AG08396 (cell line): ENCODE data around the gene HLCS.
"Not testable (repeated sequence)": the region's sequence is repeated elsewhere in the genome, so short reads cannot be mapped to it uniquely, and the experiment has no call there.

Experiments
- DNase-seq: peaks from one replicate; pipeline ENCODE4 v3.0.0; 2012; ENCODE audit warnings: low spot score, mixed read lengths

Gene HLCS

GRCh38 chr21:36847189-36847588 lies 119.3 kb downstream of the HLCS start:
- peak; percentile 73 for DNase-seq

DNA sequence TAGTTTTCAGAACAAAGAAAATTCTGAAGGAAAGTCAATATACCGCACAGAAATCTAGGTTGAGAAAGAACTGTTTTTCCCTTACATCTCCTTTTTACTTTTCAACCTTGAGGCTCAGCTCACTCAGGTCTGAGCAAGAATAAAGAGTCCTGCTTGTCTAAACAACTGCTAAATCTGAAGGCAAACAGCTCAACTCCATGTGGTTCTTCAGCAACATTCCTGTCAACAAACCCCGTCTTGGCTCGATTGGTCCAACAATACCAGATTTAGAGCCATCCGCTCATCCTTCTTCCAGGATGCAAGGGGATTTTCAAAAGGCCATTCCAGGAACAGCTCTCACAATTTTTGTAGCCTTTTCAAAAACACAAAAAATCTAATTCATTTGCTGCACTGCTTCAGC lies 119.8 kb downstream of the HLCS start:
- DNase-seq: no peak

DNA sequence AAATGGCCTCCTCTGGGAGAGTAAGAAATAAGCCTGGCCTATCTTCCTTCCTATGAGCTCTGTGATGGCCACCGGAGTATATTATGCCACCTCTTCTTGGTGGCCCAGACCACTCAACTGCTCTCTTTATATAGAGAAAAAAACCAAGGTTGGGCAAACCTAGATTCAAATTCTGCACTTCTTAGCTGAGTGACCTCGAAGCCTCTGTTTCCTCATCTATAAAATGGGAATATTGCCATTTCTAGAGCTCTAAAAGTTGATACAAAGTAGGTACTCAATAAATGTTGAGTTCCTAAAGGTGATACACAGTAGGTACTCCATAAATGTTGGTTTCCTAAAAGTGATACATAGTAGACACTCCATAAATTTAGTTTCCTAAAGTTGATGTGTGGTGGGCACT lies 120.7 kb downstream of the HLCS start:
- DNase-seq: no peak

- DNase-seq: no peak
Observed at GRCh38 chr21:36845070-36845469, 121.4 kb downstream of the HLCS start.

DNA sequence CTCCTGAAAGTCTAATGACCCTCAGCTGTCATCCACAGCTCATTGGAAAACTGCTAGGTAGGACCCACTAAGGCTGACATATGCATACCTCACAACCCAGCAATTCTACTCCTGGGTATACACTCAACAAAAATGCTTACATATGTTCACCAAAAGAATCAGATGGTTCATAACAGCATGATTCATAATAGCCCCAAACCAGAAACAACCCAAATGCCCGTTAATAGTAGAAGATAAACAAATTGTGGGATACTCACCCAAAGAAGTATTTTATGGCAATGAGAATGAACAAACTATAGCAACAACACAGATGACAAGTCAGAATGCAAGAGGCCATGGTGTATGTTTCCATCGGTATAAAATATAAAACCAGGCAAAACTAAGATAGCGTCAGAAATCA lies 124.6 kb downstream of the HLCS start:
- no peak for DNase-seq

DNA sequence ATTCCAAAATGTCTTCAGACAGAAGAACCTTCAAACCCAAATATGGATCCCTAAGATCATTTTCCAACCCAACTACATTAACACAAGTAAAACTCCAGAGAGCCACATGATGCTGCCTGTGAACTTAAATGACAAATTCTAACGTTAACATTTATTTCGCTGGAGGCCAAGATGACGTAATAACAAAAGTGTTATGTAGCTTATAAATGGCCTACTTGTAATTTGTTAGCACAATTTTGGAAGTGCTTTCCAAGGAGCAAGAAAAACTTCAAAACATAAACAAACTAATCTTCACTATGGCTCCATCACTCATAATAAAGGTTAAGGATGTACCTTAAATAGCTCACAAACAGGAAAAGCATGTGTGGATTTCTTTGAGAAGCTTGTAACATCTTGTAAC lies 126.7 kb downstream of the HLCS start:
- DNase-seq: no peak

GRCh38 chr21:36839123-36839522 lies 127.3 kb downstream of the HLCS start:
- DNase-seq: peak; percentile 51

DNA sequence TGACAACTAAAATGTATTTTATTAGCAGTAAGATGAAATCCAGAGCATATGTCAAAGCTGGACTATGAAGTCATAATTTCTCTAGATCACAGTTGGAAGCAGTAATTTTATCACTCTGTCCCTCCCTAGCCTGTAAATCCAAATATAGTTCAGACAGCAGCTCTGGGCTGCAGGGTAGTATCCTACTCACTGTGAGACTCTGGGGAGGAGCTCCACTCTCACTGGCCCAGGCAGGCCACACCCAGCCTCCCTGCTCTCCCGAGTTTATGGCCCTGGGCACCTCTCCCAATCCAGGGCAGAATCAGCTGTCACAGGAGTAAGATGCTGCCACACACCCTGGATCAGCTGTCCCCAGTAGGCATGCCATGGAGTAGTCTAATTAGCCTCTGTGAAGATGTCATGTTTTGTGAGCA lies 131.1 kb downstream of the HLCS start:
- DNase-seq: no peak

DNA sequence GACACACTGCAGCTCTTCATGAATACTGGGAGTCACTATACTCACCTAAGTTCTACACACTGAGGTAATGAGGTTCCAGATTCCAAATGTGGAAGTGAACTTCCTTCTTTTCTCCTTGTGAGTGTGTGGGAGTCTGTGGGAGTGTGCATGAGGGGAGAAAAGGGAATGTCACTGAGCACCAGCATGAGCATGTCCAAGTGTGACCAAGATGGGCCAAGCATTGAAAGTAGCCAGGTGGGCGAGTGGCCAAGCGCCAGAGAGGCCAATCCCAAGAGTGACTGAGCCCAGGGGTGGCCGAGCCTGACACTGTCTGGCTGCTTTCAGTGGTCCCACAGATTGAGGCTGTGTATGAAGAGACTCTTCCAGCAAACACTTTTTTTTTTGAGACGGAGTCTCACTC lies 132.3 kb downstream of the HLCS start:
- DNase-seq: no peak

DNA sequence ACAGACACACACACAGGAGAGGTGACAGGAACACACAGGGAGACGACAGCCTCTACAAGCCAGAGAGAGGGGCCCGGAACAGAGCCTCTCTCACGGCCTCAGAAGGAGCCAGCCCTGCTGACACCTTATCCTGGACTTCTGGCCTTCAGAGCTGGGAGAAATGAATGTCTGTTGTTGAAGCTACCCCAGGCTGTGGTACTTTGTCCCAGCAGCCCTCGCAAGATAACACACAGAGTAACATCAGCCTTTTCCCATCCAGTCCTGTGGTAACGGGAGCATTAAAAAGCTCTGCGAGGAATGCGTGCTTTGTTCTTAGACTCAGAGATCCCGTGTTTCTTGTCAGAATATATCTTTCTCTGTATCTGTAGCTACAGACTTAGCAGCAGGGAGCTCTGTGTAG lies 136.4 kb downstream of the HLCS start:
- no peak for DNase-seq

DNA sequence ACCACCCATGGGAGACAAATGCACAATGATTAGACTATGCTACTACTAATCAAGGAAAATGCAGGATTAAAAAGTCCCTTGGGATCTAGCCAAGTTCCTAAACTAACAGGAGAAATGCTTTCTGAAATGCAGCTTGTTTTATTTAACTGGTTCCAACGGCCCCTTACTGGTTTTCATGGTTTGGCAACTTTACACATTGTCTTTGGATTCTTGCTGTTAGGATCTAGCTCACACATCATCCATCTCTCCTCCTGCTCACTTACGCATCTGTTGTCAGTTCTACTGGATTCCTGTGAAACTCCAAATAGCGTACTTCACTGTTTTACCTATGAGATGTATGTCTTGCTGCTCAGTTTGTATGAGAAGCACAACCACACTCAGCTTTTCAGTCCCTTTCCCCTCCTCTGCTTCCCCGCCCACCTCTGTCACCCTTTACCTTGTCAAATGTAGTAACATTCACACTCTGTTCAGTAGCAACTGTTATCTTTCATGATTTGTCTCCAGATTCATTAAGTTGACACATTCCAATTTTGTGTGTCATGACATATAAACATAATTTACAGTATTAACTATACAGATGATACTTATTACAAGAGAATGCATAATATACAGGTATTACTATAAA lies 137.5 kb downstream of the HLCS start:
- DNase-seq: no peak

GRCh38 chr21:36828208-36828607 lies 138.3 kb downstream of the HLCS start:
- DNase-seq: no peak

GRCh38 chr21:36825658-36826057 lies 140.8 kb downstream of the HLCS start:
- DNase-seq: no peak

- no peak for DNase-seq
Observed at GRCh38 chr21:36821032-36821299, 145.5 kb downstream of the HLCS start.

GRCh38 chr21:36820176-36821031 lies 146.1 kb downstream of the HLCS start:
- DNase-seq: no peak

DNA sequence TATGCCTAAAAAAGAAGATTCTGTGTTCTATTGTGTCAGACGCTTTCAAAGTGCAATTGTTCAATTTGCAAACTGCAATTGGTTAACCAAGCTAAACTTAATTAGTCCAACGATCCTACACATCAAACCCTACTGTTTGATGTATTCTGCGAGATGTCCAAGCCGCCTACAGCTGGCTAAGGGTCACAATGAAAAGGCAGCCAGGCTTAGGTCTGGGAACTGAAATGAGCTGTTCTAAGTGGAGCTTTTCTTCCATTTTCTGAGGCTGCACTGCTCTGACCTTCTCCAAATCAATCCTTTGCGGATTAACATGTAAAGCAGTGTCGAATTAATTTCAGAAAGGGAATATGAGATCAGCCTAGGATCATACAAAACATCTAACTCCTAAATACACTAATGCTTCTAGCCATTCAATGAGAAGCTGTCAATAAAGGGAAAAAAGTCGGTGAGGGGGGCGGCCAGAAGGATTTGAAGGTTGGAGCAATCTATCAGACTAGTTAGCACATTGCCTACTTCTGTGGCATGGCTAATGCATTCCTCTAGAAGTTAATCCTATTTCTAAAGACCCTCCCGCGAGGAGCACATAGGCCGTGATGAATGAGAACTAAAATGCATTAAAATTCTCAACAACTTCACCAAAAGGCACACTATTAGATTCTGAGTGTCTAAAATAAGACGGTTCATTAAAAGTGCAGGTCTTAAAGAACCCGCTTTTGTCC lies 148.6 kb downstream of the HLCS start:
- no peak for DNase-seq

DNA sequence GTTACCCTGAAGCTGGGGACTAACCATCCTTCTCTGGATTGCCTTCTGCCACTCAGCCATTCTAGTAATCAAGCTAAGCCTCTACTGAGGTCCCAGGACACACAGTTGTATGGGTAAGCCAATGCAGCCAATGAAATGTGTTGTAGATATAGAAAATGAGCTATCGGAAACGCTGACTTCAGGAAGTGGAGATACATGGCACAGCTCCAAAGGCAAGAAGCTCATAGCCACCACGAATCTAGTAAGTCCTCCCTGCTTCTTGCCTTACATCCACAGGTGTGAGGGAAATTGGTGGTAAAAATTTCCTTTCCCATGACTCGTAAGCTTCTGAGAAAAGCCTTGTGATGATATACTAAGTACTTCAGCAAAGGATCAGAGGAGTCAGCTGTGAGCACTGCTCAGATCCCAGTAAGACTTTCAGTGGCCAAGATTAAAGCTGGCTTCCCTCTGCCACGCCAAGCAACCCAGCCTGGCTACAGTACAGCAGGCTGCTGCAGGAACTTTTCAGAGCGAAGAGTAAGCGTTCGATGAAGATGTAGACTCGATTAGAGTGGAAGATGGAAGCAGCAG lies 149.8 kb downstream of the HLCS start:
- no peak for DNase-seq

DNA sequence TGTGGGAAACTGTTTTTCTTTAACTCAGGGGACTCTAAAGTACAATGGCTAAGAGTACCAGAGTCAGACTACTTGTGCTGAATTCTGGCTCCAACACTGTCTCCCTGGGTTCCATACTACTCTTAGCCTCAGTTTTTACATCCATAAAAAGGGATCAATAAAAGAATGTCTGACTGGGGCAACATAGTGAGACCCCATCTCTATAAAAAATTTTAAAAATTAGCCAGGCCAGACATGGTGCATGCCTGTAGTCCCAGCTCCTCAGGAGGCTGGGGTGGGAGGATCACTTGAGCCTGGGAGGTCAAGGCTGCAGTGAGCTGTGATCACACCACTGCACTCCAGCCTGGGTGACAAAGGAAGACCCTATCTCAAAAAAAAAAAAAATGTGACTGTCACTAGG lies 150.4 kb downstream of the HLCS start:
- not testable (repeated sequence) for DNase-seq

DNA sequence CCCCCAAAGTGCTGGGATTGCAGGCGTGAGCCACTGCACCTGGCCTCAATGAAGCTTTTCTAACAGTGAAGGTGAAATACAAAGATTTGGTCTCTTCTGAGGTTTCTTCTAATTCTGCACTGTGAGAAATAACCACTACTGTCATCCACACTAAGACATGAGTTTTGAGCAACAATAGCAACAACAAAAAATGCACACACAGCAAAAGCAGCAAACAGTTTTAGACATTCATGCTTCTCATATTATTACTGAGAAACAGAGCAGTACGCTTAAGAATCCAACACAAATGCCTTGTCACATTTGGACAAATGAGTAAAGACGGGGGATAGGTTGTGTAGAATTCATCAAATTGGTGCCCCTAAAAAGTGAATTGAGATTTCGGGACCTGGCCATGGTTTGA lies 151.2 kb downstream of the HLCS start:
- no peak for DNase-seq

DNA sequence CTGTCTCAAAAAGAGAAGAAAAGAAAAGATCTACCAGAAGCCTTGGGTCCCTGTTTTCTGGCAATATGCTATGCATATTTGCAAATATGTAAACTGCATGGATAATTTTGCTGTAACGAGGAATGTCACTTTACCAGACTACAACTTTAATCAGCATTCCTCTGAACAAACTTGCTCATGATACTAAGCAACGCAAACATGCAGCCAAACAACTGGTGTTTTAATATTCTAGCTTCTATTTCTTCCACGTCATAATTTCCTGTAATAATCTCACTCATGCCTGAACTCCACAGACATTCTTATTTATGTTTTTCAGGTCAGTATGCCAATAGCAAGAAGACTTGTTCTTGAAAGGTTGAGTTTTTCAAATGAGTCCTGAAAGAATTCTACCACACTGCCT lies 153.4 kb downstream of the HLCS start:
- peak; percentile 25 for DNase-seq

- DNase-seq: no peak
Observed at GRCh38 chr21:36811762-36812161, 154.7 kb downstream of the HLCS start.

- DNase-seq: no peak
Observed at GRCh38 chr21:36810443-36810842, 156.0 kb downstream of the HLCS start.

DNA sequence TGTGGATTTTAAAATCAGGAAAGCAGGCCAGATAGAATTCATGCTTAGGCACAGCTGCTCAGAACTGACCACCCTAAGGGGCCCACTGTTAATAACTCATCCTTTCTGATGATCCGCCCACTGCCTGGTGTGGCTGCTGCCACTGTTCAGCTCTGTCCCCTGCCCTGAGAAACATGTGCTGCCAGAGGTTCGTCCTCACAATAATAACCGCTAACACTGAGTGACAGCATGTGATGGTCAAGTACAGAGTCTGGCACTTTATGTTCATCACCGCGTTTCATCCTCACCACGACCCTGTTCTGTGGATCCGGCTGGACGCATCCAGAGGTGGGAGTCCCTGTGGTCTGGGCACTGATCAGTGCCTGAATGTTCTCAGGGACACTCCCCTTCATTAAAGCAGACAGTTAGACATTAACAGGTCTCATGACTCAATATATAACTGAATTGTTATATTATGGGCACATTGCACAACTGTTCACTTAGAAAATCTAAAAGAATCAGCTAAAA lies 159.0 kb downstream of the HLCS start:
- no peak for DNase-seq
